Panc1 (cell line): Measurements from ENCODE around the gene SSTR1. TPM values are rescaled to one million over a fixed set of nuclear protein-coding genes. Genes with fewer than 3 reads are reported as not detected.

ENCODE experiments used
- ATAC-seq: fragments of 200-7000 bp; cut with Tn5 transposase; 2 replicates; pipeline ENCODE4 v1.9.1; 2020; ENCODE audit warnings: mild to moderate bottlenecking, moderate library complexity
- BruUV-seq: library from RNA; stranded (reverse); fragments of 400-500 nt; replicated peaks from 2 replicates; lab custom pipeline; 2021; lab: Mats Ljungman, UMichigan
- CTCF ChIA-PET: fragments of 300-600 bp; sonication (Branson Sonifier 250); formaldehyde crosslinking; loops from one replicate; lab custom pipeline; 2022; ENCODE audit warnings: antibody characterized with exemption; lab: Charles Lee
- POLR2A ChIA-PET: fragments of 300-600 bp; sonication (Branson Sonifier 250); formaldehyde crosslinking; loops from one replicate; lab custom pipeline; 2022; ENCODE audit warnings: antibody characterized with exemption; lab: Charles Lee
- DNase-seq: peaks from one replicate; pipeline ENCODE4 v3.0.0-alpha.2; 2010; ENCODE audit warnings: low read depth, low spot score
- H3K27ac ChIP-seq: 2 replicates; pipeline ENCODE4 v1.5.1; 2011; ENCODE audit warnings: mild to moderate bottlenecking, low read length, inconsistent platforms
- H3K27me3 ChIP-seq: fragments of 200-500 bp; sonication (Bioruptor generic); 2 replicates; pipeline ENCODE4 v1.6.0; 2014; ENCODE audit warnings: low read length, inconsistent platforms; ENCODE audit not compliant: control insufficient read depth, insufficient read depth
- H3K36me3 ChIP-seq: fragments of 200-500 bp; sonication (Bioruptor generic); 2 replicates; pipeline ENCODE4 v1.5.1; 2014; ENCODE audit warnings: inconsistent platforms, mild to moderate bottlenecking, low read length, moderate library complexity; ENCODE audit not compliant: control insufficient read depth, insufficient read depth
- H3K4me1 ChIP-seq: 2 replicates; pipeline ENCODE4 v1.5.1; 2011; ENCODE audit warnings: inconsistent platforms, mild to moderate bottlenecking, low read length, moderate library complexity; ENCODE audit not compliant: control insufficient read depth, insufficient read depth
- H3K4me3 ChIP-seq, 2 experiments: 2 replicates each; pipeline ENCODE4 v1.5.1; 2011 to 2012; ENCODE audit warnings: low read depth in 2 of 2, low read length in 2 of 2, mild to moderate bottlenecking in 2 of 2, inconsistent platforms in 1 of 2, moderate library complexity in 1 of 2
- H3K9me3 ChIP-seq: fragments of 200-500 bp; sonication (Bioruptor generic); 2 replicates; pipeline ENCODE4 v1.5.1; 2014; ENCODE audit warnings: low read depth, mild to moderate bottlenecking, inconsistent platforms, low read length, moderate library complexity; ENCODE audit not compliant: control insufficient read depth, insufficient read depth
- POLR2AphosphoS5 ChIP-seq: IDR thresholded peaks from 2 replicates; pipeline ENCODE4 v1.6.1; 2012; ENCODE audit warnings: mild to moderate bottlenecking, low read depth, low read length, moderate library complexity
- SIN3A ChIP-seq: IDR thresholded peaks from 2 replicates; pipeline ENCODE4 v1.6.1; 2012; ENCODE audit warnings: low read depth, mild to moderate bottlenecking, low read length, moderate library complexity, borderline replicate concordance; ENCODE audit not compliant: insufficient read depth
- TCF7L2 ChIP-seq: IDR thresholded peaks from 2 replicates; pipeline ENCODE4 v1.6.1; 2011; ENCODE audit warnings: mild to moderate bottlenecking, low read depth, low read length, inconsistent platforms
- in situ Hi-C: cut with HindIII; loops from 2 replicates; pipeline ENCODE4 v1.10.0; 2016; ENCODE audit warnings: low sequenced_read_pairs, low pct_unique_long_range_greater_than_20kb
- intact Hi-C: fragments of 100-400 bp; cut with micrococcal nuclease; formaldehyde crosslinking; loops from one replicate; pipeline ENCODE4 v1.10.0; 2022; ENCODE audit not compliant: unreplicated experiment
- total RNA-seq: library from RNA; stranded (reverse); gene quantifications from one replicate; pipeline ENCODE4 v1.2.1, GENCODE V29; 2021; ENCODE audit not compliant: unreplicated experiment
- TF ChIP-seq, protein P1 (sequence below): fragments of 450-650 bp; IDR thresholded peaks from 2 replicates; pipeline ENCODE4 v1.5.1; 2017; ENCODE audit warnings: mild to moderate bottlenecking
- TF ChIP-seq, protein P2 (sequence below), 2 experiments: IDR thresholded peaks; 2 replicates each; pipeline ENCODE4 v1.6.1; 2011 to 2012; ENCODE audit warnings: low read depth in 2 of 2, control low read depth in 1 of 2, low read length in 1 of 2, mild to moderate bottlenecking in 1 of 2, moderate library complexity in 1 of 2; ENCODE audit not compliant: insufficient read depth in 1 of 2

SSTR1 gene
- total RNA-seq, 1 experiment from 2014 or later, result not detected

DNA sequence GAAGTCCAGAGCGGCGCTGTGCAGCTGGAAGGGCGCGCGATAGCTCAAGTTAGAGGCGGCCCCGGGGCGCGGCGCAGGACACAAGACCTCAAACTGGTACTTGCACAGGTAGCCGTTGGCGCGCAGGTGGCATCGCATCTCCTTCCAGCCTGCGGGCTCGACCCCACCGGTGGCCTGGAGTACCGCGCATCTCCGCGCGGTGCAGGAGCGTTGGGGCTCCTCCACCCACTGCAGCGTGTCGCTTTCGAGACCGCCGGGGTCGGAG is 47.6 kb downstream of the SSTR1 start:
- Histone ChIP-seq H3K9me3 (no peaks in the 10 kb centered on the region), H3K27me3 (no peaks in the 10 kb centered on the region), H3K4me3 (no peak overlapping the region), H3K27ac (no peak overlapping the region), H3K36me3 (no peaks in the 10 kb centered on the region), H3K4me1 (no peaks in the 10 kb centered on the region)
- in situ Hi-C loops, result no loop called here
- DNase-seq (no peak), ATAC-seq (no peak)
- TF ChIP-seq TCF7L2 (no peak), POLR2AphosphoS5 (no peak), SIN3A (no peak)
- TF ChIP-seq, protein P1, sequence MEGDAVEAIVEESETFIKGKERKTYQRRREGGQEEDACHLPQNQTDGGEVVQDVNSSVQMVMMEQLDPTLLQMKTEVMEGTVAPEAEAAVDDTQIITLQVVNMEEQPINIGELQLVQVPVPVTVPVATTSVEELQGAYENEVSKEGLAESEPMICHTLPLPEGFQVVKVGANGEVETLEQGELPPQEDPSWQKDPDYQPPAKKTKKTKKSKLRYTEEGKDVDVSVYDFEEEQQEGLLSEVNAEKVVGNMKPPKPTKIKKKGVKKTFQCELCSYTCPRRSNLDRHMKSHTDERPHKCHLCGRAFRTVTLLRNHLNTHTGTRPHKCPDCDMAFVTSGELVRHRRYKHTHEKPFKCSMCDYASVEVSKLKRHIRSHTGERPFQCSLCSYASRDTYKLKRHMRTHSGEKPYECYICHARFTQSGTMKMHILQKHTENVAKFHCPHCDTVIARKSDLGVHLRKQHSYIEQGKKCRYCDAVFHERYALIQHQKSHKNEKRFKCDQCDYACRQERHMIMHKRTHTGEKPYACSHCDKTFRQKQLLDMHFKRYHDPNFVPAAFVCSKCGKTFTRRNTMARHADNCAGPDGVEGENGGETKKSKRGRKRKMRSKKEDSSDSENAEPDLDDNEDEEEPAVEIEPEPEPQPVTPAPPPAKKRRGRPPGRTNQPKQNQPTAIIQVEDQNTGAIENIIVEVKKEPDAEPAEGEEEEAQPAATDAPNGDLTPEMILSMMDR, result no peak
- TF ChIP-seq, protein P2, sequence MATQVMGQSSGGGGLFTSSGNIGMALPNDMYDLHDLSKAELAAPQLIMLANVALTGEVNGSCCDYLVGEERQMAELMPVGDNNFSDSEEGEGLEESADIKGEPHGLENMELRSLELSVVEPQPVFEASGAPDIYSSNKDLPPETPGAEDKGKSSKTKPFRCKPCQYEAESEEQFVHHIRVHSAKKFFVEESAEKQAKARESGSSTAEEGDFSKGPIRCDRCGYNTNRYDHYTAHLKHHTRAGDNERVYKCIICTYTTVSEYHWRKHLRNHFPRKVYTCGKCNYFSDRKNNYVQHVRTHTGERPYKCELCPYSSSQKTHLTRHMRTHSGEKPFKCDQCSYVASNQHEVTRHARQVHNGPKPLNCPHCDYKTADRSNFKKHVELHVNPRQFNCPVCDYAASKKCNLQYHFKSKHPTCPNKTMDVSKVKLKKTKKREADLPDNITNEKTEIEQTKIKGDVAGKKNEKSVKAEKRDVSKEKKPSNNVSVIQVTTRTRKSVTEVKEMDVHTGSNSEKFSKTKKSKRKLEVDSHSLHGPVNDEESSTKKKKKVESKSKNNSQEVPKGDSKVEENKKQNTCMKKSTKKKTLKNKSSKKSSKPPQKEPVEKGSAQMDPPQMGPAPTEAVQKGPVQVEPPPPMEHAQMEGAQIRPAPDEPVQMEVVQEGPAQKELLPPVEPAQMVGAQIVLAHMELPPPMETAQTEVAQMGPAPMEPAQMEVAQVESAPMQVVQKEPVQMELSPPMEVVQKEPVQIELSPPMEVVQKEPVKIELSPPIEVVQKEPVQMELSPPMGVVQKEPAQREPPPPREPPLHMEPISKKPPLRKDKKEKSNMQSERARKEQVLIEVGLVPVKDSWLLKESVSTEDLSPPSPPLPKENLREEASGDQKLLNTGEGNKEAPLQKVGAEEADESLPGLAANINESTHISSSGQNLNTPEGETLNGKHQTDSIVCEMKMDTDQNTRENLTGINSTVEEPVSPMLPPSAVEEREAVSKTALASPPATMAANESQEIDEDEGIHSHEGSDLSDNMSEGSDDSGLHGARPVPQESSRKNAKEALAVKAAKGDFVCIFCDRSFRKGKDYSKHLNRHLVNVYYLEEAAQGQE (IDR thresholded peaks at IDR 0.05; ENCODE audit: insufficient read depth in 1 of 2, low read depth in 2 of 2, low read length in 1 of 2), result no peak
- ChIA-PET CTCF (interaction anchor here (0.5 kb wide), 1 partner anchor 236 kb away, joined by 5 read pairs; no protein-coding TSS in a partner anchor), POLR2A (no interaction called here)
- BruUV-seq, result no TSS peak
- intact Hi-C loops, result no loop called here

DNA sequence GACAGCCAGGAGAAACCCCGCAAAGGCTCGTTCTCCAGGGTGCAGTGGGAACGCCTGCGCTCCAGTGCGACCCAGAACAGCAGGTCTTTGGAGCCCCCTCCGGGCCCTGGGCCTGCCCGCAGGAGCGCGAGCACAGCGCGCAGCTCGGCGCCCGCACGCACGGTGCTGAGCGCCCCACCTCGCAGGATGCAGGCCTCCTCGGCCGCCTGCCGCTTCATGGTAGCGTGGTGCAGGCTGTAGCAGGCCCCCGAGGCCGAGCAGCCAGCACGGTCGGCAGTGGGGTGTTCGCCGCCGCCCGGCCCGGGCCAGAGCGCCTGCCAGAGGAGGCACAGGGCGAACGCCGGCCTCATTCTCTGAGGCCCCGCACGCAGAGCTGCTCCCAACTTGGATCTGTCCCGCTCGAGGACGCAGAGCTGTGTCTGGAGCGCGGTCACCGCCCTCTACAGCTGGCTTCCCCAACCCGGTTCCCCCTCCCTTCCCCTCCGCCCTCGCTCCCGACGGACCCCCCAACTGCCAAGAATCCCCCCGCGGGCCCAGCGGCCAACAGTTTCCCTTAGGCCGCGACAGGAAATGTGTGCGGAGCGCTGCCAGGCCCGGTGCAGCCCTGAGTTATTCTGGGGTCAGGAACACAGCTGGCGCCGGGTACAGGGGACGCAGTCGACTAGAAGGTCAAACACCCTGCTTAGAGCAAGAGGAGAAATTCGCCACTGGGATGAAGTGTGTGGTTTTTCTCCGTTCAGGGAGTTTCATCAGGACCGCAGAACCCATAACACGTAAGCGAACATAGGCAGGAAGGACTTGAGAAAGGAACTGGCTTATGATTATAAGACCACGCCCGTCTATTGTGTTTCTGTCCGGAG is 48.2 kb downstream of the SSTR1 start, which contains the start of gene CLEC14A:
TSS of gene CLEC14A (minus strand) at position 421 of the 860 bp plus-strand sequence. CDS start at position 350, 71 bp downstream.
- ATAC-seq (no peak), DNase-seq (no peak)
- Histone ChIP-seq H3K27me3 (no peaks in the 10 kb centered on the region), H3K27ac (no peak within 1 kb of the TSS), H3K9me3 (no peaks in the 10 kb centered on the region), H3K4me1 (no peaks in the 10 kb centered on the region), H3K4me3 (no peak within 1 kb of the TSS), H3K36me3 (no peaks in the 10 kb centered on the region)
- in situ Hi-C loops, result no loop called here
- ChIA-PET CTCF (interaction anchor here (0.5 kb wide), 1 partner anchor 236 kb away, joined by 5 read pairs; no protein-coding TSS in a partner anchor), POLR2A (no interaction called here)
- intact Hi-C loops, result no loop called here
- TF ChIP-seq SIN3A (no peak), TCF7L2 (no peak), POLR2AphosphoS5 (no peak)
- TF ChIP-seq, protein P1, result no peak
- TF ChIP-seq, protein P2 (IDR thresholded peaks at IDR 0.05; ENCODE audit: insufficient read depth in 1 of 2, low read depth in 2 of 2, low read length in 1 of 2), result no peak
- BruUV-seq, result no TSS peak
